Measurements from ENCODE around the gene ZNF287.

DNA sequence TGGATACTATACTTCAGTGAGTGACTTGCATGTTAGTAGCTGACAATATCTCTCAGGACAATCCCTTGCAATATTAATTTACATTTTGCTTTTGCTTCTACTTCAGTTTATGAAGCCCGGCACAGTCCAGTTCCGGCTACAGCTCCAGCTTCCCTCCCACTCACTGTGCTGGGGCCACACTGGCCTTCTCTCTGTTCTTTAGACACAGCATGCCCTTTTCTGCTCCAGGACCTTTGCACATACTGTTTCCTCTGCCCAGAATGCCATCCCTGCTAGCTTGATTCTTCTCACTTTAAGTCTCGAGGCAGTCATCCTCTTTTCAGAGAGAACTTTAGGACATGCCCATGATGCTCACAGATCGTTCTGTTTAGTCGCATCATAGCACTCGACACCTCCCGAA lies 51.5 kb downstream of the ZNF287 start:
- TF ChIP-seq, protein P1, sequence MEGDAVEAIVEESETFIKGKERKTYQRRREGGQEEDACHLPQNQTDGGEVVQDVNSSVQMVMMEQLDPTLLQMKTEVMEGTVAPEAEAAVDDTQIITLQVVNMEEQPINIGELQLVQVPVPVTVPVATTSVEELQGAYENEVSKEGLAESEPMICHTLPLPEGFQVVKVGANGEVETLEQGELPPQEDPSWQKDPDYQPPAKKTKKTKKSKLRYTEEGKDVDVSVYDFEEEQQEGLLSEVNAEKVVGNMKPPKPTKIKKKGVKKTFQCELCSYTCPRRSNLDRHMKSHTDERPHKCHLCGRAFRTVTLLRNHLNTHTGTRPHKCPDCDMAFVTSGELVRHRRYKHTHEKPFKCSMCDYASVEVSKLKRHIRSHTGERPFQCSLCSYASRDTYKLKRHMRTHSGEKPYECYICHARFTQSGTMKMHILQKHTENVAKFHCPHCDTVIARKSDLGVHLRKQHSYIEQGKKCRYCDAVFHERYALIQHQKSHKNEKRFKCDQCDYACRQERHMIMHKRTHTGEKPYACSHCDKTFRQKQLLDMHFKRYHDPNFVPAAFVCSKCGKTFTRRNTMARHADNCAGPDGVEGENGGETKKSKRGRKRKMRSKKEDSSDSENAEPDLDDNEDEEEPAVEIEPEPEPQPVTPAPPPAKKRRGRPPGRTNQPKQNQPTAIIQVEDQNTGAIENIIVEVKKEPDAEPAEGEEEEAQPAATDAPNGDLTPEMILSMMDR (IDR thresholded peaks at IDR 0.05 in 8 of 11, conservative IDR thresholded peaks at IDR 0.05 in 3 of 11): no peak
- TF ChIP-seq POLR2A (IDR thresholded peaks at IDR 0.05): no peak
